Gastroesophageal sphincter (tissue), 3 donors: ENCODE data around the gene GPR87.

Experiments
- EP300 ChIP-seq: sonication (generic); formaldehyde crosslinking; IDR thresholded peaks from one replicate; pipeline ENCODE4 v1.6.1; 2017; ENCODE audit warnings: antibody characterized with exemption, mild to moderate bottlenecking
- POLR2A ChIP-seq, 2 donors: fragments of 450-650 bp; IDR thresholded peaks; one replicate each; pipeline ENCODE4 v1.6.1; 2017; ENCODE audit warnings: antibody characterized with exemption in 2 of 2, mild to moderate bottlenecking in 2 of 2, moderate library complexity in 1 of 2
- POLR2AphosphoS5 ChIP-seq: sonication (generic); formaldehyde crosslinking; IDR thresholded peaks from one replicate; pipeline ENCODE4 v1.6.1; 2017; ENCODE audit warnings: antibody characterized with exemption
- TF ChIP-seq, protein P1 (sequence below), 4 experiments: fragments of 200-600 bp in 2 of 4; fragments of 450-650 bp in 2 of 4; sonication (generic) in 1 of 4; IDR thresholded peaks; one replicate each; pipeline ENCODE4 v1.5.1; 2017 to 2019; ENCODE audit warnings: antibody characterized with exemption in 4 of 4, mild to moderate bottlenecking in 2 of 4, moderate library complexity in 2 of 4

DNA sequence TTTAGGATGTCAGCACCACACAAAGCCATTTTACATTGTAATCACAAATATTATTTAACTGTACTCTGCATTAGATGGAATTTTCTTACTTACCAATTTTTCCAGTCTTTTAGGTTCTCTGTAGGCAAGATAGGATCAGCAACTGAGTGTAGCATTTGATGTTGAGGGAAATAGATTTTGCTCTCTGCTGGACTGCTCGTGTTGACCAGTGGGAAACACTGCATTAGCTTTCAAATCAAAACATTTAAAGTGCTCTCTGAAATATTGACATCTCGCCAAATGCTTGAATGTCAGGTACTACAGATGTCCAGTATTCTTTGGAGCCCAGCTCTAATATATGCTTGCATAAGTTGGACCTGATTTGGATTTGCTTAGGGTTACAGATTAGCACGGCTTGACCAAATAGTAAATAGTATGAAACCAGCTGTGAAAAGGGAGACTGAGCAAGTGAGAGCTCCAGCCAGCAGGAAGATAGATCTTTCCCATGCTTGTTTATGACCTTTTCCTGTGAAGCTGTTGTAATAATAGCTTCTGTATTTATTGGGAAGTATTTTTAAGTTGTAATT lies 67.8 kb downstream of the GPR87 start:
- TF ChIP-seq, protein P1, sequence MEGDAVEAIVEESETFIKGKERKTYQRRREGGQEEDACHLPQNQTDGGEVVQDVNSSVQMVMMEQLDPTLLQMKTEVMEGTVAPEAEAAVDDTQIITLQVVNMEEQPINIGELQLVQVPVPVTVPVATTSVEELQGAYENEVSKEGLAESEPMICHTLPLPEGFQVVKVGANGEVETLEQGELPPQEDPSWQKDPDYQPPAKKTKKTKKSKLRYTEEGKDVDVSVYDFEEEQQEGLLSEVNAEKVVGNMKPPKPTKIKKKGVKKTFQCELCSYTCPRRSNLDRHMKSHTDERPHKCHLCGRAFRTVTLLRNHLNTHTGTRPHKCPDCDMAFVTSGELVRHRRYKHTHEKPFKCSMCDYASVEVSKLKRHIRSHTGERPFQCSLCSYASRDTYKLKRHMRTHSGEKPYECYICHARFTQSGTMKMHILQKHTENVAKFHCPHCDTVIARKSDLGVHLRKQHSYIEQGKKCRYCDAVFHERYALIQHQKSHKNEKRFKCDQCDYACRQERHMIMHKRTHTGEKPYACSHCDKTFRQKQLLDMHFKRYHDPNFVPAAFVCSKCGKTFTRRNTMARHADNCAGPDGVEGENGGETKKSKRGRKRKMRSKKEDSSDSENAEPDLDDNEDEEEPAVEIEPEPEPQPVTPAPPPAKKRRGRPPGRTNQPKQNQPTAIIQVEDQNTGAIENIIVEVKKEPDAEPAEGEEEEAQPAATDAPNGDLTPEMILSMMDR (IDR thresholded peaks at IDR 0.05): no peak
- TF ChIP-seq POLR2AphosphoS5 (peak; percentile 15), EP300 (no peak), POLR2A (IDR thresholded peaks at IDR 0.05) (no peak)
